HEK293 (cell line): Measurements from ENCODE around the gene SERPINA12.

Experiments used
- CTCF ChIA-PET: fragments of 350-600 bp; formaldehyde crosslinking; extraction: SDS; loops from one replicate; lab custom pipeline; 2021; ENCODE audit warnings: antibody characterized with exemption; lab: Yijun Ruan, JAX
- POLR2A ChIA-PET: fragments of 300-600 bp; formaldehyde crosslinking; extraction: SDS; loops from one replicate; lab custom pipeline; 2020; ENCODE audit warnings: antibody characterized with exemption, inconsistent platforms; lab: Yijun Ruan, JAX
- H3K27ac ChIP-seq: fragments of 200-500 bp; sonication (Bioruptor generic); 2 replicates; pipeline ENCODE4 v1.5.1; 2014; ENCODE audit warnings: low read depth, low read length, control low read depth, inconsistent platforms; ENCODE audit errors: extremely low read depth
- H3K36me3 ChIP-seq, 2 experiments: fragments of 200-500 bp in 1 of 2; sonication (Bioruptor generic) in 1 of 2; 1 replicate in 1 of 2; 2 replicates in 1 of 2; pipeline ENCODE4 v1.5.1; 2014 to 2017; ENCODE audit warnings: inconsistent platforms in 2 of 2, low read length in 2 of 2; ENCODE audit not compliant: control insufficient read depth in 2 of 2, insufficient read depth in 1 of 2
- H3K4me1 ChIP-seq: fragments of 200-500 bp; sonication (Bioruptor generic); 2 replicates; pipeline ENCODE4 v1.5.1; 2014; ENCODE audit warnings: mild to moderate bottlenecking, low read length, inconsistent platforms; ENCODE audit not compliant: control insufficient read depth, insufficient read depth
- H3K4me3 ChIP-seq: 2 replicates; pipeline ENCODE4 v1.5.1; 2011; ENCODE audit warnings: low read depth, mild to moderate bottlenecking, control low read depth, low read length, moderate library complexity
- H3K9me3 ChIP-seq: fragments of 200-500 bp; sonication (Bioruptor generic); 2 replicates; pipeline ENCODE4 v1.5.1; 2014; ENCODE audit warnings: low read depth, low read length, inconsistent platforms; ENCODE audit not compliant: control insufficient read depth, insufficient read depth
- GLI4 ChIP-seq: fragments of 450-650 bp; formaldehyde crosslinking; IDR thresholded peaks from 2 replicates; pipeline ENCODE4 v1.5.1; 2016; ENCODE audit warnings: missing biosample characterization, missing genetic modification characterization
- SCRT2 ChIP-seq: fragments of 450-650 bp; formaldehyde crosslinking; IDR thresholded peaks from 2 replicates; pipeline ENCODE4 v1.5.1; 2016; ENCODE audit warnings: missing biosample characterization, missing genetic modification characterization
- SP3 ChIP-seq: fragments of 450-650 bp; formaldehyde crosslinking; IDR thresholded peaks from 2 replicates; pipeline ENCODE4 v1.5.1; 2016; ENCODE audit warnings: missing biosample characterization, missing genetic modification characterization
- ZFHX2 ChIP-seq: fragments of 450-650 bp; formaldehyde crosslinking; conservative IDR thresholded peaks from 2 replicates; pipeline ENCODE4 v1.5.1; 2016; ENCODE audit warnings: missing biosample characterization, missing genetic modification characterization
- ZFP37 ChIP-seq: fragments of 450-650 bp; formaldehyde crosslinking; IDR thresholded peaks from 2 replicates; pipeline ENCODE4 v1.5.1; 2016; ENCODE audit warnings: missing biosample characterization, missing genetic modification characterization
- ZNF140 ChIP-seq: fragments of 450-650 bp; formaldehyde crosslinking; IDR thresholded peaks from 2 replicates; pipeline ENCODE4 v1.5.1; 2016; ENCODE audit warnings: missing biosample characterization, missing genetic modification characterization
- ZNF155 ChIP-seq: fragments of 450-650 bp; formaldehyde crosslinking; IDR thresholded peaks from 2 replicates; pipeline ENCODE4 v1.5.1; 2016; ENCODE audit warnings: missing biosample characterization, missing genetic modification characterization
- ZNF174 ChIP-seq: fragments of 450-650 bp; formaldehyde crosslinking; IDR thresholded peaks from 2 replicates; pipeline ENCODE4 v1.5.0; 2017; ENCODE audit warnings: missing biosample characterization, mild to moderate bottlenecking, missing genetic modification characterization
- ZNF26 ChIP-seq: fragments of 450-650 bp; formaldehyde crosslinking; IDR thresholded peaks from 2 replicates; pipeline ENCODE4 v1.5.1; 2016; ENCODE audit warnings: missing biosample characterization, missing genetic modification characterization
- ZNF266 ChIP-seq: fragments of 450-650 bp; formaldehyde crosslinking; IDR thresholded peaks from 2 replicates; pipeline ENCODE4 v1.5.1; 2016; ENCODE audit warnings: missing biosample characterization, missing genetic modification characterization, low read depth
- ZNF555 ChIP-seq: fragments of 450-650 bp; formaldehyde crosslinking; conservative IDR thresholded peaks from 2 replicates; pipeline ENCODE4 v1.5.1; 2017; ENCODE audit warnings: missing biosample characterization, mild to moderate bottlenecking, missing genetic modification characterization, inconsistent platforms
- ZNF558 ChIP-seq: fragments of 450-650 bp; formaldehyde crosslinking; IDR thresholded peaks from 2 replicates; pipeline ENCODE4 v1.5.1; 2016; ENCODE audit warnings: missing biosample characterization, missing genetic modification characterization
- ZNF747 ChIP-seq: fragments of 450-650 bp; formaldehyde crosslinking; IDR thresholded peaks from 2 replicates; pipeline ENCODE4 v1.5.1; 2016; ENCODE audit warnings: missing biosample characterization, missing genetic modification characterization
- ZNF785 ChIP-seq: fragments of 450-650 bp; formaldehyde crosslinking; IDR thresholded peaks from 2 replicates; pipeline ENCODE4 v1.5.1; 2016; ENCODE audit warnings: missing biosample characterization, missing genetic modification characterization
- ZSCAN18 ChIP-seq: fragments of 450-650 bp; formaldehyde crosslinking; IDR thresholded peaks from 2 replicates; pipeline ENCODE4 v1.5.1; 2016; ENCODE audit warnings: missing biosample characterization, missing genetic modification characterization
- TF ChIP-seq, protein P1 (sequence below): fragments of 450-650 bp; formaldehyde crosslinking; IDR thresholded peaks from 2 replicates; pipeline ENCODE4 v1.5.1; 2016; ENCODE audit warnings: missing biosample characterization, missing genetic modification characterization
- TF ChIP-seq, protein P2 (sequence below): fragments of 450-650 bp; formaldehyde crosslinking; IDR thresholded peaks from 2 replicates; pipeline ENCODE4 v1.5.1; 2016; ENCODE audit warnings: missing biosample characterization, missing genetic modification characterization, borderline replicate concordance
- TF ChIP-seq, protein P3 (sequence below): fragments of 450-650 bp; formaldehyde crosslinking; IDR thresholded peaks from 2 replicates; pipeline ENCODE4 v1.5.1; 2016; ENCODE audit warnings: missing biosample characterization, missing genetic modification characterization
- TF ChIP-seq, protein P4 (sequence below): fragments of 450-650 bp; formaldehyde crosslinking; IDR thresholded peaks from 2 replicates; pipeline ENCODE4; 2016; ENCODE audit warnings: missing biosample characterization, missing genetic modification characterization

SERPINA12 gene

GRCh38 chr14:94505206-94505605, 4.1 kb downstream of the SERPINA12 start:
- ChIA-PET POLR2A (no interaction called here), CTCF (no interaction called here)
- Histone ChIP-seq H3K27ac (no peak overlapping the region), H3K9me3 (no peaks in the 10 kb centered on the region), H3K4me3 (no peak overlapping the region), H3K36me3 (no peaks in the 10 kb centered on the region), H3K4me1 (no peaks in the 10 kb centered on the region)
- TF ChIP-seq GLI4 (tag by site-specific recombination) (no peak), ZNF174 (tag by site-specific recombination) (no peak), SCRT2 (tag by site-specific recombination) (no peak), SP3 (no peak), ZNF26 (tag by site-specific recombination) (no peak), ZFHX2 (tag by site-specific recombination) (no peak), ZNF155 (tag by site-specific recombination) (no peak), ZNF266 (tag by site-specific recombination) (no peak), ZNF555 (tag by site-specific recombination) (no peak), ZNF785 (tag by site-specific recombination) (no peak), ZNF747 (tag by site-specific recombination) (no peak), ZSCAN18 (no peak), ZNF558 (tag by site-specific recombination) (no peak), ZFP37 (tag by site-specific recombination) (no peak), ZNF140 (no peak)
- TF ChIP-seq, protein P1, sequence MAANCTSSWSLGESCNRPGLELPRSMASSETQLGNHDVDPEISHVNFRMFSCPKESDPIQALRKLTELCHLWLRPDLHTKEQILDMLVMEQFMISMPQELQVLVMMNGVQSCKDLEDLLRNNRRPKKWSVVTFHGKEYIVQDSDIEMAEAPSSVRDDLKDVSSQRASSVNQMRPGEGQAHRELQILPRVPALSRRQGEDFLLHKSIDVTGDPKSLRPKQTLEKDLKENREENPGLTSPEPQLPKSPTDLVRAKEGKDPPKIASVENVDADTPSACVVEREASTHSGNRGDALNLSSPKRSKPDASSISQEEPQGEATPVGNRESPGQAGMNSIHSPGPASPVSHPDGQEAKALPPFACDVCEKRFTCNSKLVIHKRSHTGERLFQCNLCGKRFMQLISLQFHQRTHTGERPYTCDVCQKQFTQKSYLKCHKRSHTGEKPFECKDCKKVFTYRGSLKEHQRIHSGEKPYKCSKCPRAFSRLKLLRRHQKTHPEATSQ (tag by site-specific recombination), result no peak
- TF ChIP-seq, protein P2, sequence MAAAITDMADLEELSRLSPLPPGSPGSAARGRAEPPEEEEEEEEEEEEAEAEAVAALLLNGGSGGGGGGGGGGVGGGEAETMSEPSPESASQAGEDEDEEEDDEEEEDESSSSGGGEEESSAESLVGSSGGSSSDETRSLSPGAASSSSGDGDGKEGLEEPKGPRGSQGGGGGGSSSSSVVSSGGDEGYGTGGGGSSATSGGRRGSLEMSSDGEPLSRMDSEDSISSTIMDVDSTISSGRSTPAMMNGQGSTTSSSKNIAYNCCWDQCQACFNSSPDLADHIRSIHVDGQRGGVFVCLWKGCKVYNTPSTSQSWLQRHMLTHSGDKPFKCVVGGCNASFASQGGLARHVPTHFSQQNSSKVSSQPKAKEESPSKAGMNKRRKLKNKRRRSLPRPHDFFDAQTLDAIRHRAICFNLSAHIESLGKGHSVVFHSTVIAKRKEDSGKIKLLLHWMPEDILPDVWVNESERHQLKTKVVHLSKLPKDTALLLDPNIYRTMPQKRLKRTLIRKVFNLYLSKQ (tag by site-specific recombination), result no peak
- TF ChIP-seq, protein P3, sequence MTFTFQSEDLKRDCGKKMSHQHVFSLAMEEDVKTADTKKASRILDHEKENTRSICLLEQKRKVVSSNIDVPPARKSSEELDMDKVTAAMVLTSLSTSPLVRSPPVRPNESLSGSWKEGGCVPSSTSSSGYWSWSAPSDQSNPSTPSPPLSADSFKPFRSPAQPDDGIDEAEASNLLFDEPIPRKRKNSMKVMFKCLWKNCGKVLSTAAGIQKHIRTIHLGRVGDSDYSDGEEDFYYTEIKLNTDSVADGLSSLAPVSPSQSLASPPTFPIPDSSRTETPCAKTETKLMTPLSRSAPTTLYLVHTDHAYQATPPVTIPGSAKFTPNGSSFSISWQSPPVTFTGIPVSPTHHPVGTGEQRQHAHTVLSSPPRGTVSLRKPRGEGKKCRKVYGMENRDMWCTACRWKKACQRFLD (tag by site-specific recombination), result no peak
- TF ChIP-seq, protein P4, sequence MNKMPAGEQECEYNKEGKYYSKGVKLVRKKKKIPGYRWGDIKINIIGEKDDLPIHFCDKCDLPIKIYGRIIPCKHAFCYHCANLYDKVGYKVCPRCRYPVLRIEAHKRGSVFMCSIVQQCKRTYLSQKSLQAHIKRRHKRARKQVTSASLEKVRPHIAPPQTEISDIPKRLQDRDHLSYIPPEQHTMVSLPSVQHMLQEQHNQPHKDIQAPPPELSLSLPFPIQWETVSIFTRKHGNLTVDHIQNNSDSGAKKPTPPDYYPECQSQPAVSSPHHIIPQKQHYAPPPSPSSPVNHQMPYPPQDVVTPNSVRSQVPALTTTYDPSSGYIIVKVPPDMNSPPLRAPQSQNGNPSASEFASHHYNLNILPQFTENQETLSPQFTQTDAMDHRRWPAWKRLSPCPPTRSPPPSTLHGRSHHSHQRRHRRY (tag by site-specific recombination), result no peak
